ENCODE data around the gene THSD4. TPM values are rescaled to one million over a fixed set of nuclear protein-coding genes. Genes with fewer than 3 reads are reported as not detected.

THSD4 gene
- total and polyA plus RNA-seq, 2 of the 8 experiments (the other 6 are each of a cell fraction or from before 2014, with no cell fraction given): 2.5 to 6.2 TPM

DNA sequence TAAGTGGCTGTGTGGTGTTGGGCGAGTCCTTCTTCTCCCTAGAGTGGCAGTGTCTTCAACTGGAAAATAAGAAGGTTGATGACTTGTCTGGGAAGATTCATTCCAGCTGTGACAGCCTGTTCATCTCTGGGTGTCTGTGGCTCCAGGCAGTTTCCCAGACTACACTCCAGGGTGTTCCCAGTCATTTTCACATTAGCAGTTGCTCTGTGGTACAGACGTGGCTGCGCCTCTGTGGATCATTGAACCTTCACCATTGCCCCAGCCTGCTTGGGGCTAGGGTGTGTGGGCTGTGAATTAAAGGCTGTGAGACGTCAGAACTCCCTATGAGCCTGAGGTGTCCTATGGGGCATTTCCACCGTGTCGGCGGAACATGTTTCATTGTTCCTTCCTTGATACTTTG lies 455.5 kb downstream of the THSD4 start:
- Histone ChIP-seq H3K9me3 (ENCODE audit: insufficient read depth in 2 of 2, low read depth in 1 of 2, low read length in 1 of 2) (no peaks in the 10 kb centered on the region), H3K18ac (ENCODE audit: extremely low read depth, low read length) (no peak overlapping the region), H3K23ac (ENCODE audit: insufficient read length) (no peak overlapping the region), H3K4me1 (replicated peaks in 1 of 4; ENCODE audit: control insufficient read depth in 3 of 4, insufficient read depth in 4 of 4, low read length in 3 of 4) (peaks cover 0 to 3% (median 0%) of the 10 kb centered on the region in 4 experiments; a peak in 2 of 7 replicates), H4K91ac (replicated peaks; ENCODE audit: insufficient read length, low read length) (no peak overlapping the region), H2BK15ac (ENCODE audit: low read length) (no peak overlapping the region), H3K79me1 (ENCODE audit: low read depth, low read length) (no peaks in the 10 kb centered on the region), H2BK5ac (ENCODE audit: low read depth, low read length) (no peak overlapping the region), H4K20me1 (replicated peaks in 1 of 2; ENCODE audit: control insufficient read depth in 1 of 2, insufficient read depth in 2 of 2, low read length in 2 of 2) (no peaks in the 10 kb centered on the region), H3K27ac (ENCODE audit: low read depth, low read length) (no peak overlapping the region), H3K9ac (replicated peaks in 1 of 4; ENCODE audit: extremely low read depth in 1 of 4, low read depth in 3 of 4, low read length in 3 of 4) (no peak overlapping the region), H2AFZ (ENCODE audit: low read length) (no peak overlapping the region), H3K23me2 (ENCODE audit: low read depth, low read length) (no peaks in the 10 kb centered on the region), H2BK12ac (ENCODE audit: low read depth, low read length) (no peak overlapping the region), H3K27me3 (replicated peaks in 1 of 4; ENCODE audit: control insufficient read depth in 3 of 4, extremely low read depth in 1 of 4, insufficient read depth in 3 of 4, low read length in 3 of 4) (no peaks in the 10 kb centered on the region), H3K4me2 (ENCODE audit: insufficient read depth in 1 of 2, low read depth in 2 of 2, low read length in 2 of 2) (no peak overlapping the region), H3K36me3 (ENCODE audit: control insufficient read depth in 2 of 4, insufficient read depth in 4 of 4, low read length in 3 of 4) (no peaks in the 10 kb centered on the region), H2BK20ac (ENCODE audit: low read length) (no peak overlapping the region), H4K5ac (ENCODE audit: insufficient read length, low read depth, low read length) (no peak overlapping the region), H3K79me2 (ENCODE audit: control insufficient read depth in 1 of 2, insufficient read depth in 2 of 2, low read length in 2 of 2) (no peaks in the 10 kb centered on the region), H2AK5ac (ENCODE audit: low read depth, low read length) (no peak overlapping the region), H3K56ac (replicated peaks; ENCODE audit: insufficient read length, low read depth, low read length) (no peak overlapping the region), H2BK120ac (replicated peaks; ENCODE audit: low read depth, low read length) (no peak overlapping the region), H3K4ac (replicated peaks; ENCODE audit: insufficient read length, low read depth, low read length) (no peak overlapping the region), H4K8ac (ENCODE audit: extremely low read depth, insufficient read depth, low read length) (no peak overlapping the region), H3K4me3 (ENCODE audit: extremely low read depth in 1 of 4, insufficient read depth in 2 of 4, low read depth in 3 of 4, low read length in 4 of 4) (no peak overlapping the region), H3K14ac (ENCODE audit: insufficient read length) (no peak overlapping the region)
- FAIRE-seq: no peak
- ChIA-PET CTCF (ENCODE audit: partially characterized antibody) (interaction anchor here (0.7 to 1.4 kb wide), 2 partner anchors 19 to 31 kb away, joined by 3 read pairs; no protein-coding TSS in a partner anchor), POLR2A (ENCODE audit: partially characterized antibody) (no interaction called here)
- DNase-seq (ENCODE audit: low read depth in 1 of 2, low spot score in 2 of 2): no peak
- WGBS, 2 experiments (ENCODE audit: extremely low coverage in 1 of 2, insufficient coverage in 1 of 2, insufficient read length in 1 of 2, insufficient replicate concordance in 2 of 2, low coverage in 1 of 2, low lambda C conversion rate in 2 of 2, missing lambda C conversion rate in 1 of 2): 89% methylated on average over 7 of the region's 7 CpGs; no CpG with 5 or more reads in 1 of the 2 experiments
- no peak for TF ChIP-seq CREB1 (IDR thresholded peaks at IDR 0.05)
- TF ChIP-seq, protein P1, sequence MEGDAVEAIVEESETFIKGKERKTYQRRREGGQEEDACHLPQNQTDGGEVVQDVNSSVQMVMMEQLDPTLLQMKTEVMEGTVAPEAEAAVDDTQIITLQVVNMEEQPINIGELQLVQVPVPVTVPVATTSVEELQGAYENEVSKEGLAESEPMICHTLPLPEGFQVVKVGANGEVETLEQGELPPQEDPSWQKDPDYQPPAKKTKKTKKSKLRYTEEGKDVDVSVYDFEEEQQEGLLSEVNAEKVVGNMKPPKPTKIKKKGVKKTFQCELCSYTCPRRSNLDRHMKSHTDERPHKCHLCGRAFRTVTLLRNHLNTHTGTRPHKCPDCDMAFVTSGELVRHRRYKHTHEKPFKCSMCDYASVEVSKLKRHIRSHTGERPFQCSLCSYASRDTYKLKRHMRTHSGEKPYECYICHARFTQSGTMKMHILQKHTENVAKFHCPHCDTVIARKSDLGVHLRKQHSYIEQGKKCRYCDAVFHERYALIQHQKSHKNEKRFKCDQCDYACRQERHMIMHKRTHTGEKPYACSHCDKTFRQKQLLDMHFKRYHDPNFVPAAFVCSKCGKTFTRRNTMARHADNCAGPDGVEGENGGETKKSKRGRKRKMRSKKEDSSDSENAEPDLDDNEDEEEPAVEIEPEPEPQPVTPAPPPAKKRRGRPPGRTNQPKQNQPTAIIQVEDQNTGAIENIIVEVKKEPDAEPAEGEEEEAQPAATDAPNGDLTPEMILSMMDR (IDR thresholded peaks at IDR 0.05; ENCODE audit: control extremely low read depth in 1 of 3, insufficient read depth in 1 of 3, low read depth in 1 of 3, low read length in 3 of 3): no peak
- TF ChIP-seq RFX5 (IDR thresholded peaks at IDR 0.05; ENCODE audit: borderline replicate concordance, low read depth, low read length): no peak
- no peak for TF ChIP-seq ASH2L (IDR thresholded peaks at IDR 0.05; ENCODE audit: low read length)
- TF ChIP-seq SIX5 (IDR thresholded peaks at IDR 0.05; ENCODE audit: low read depth, low read length): no peak
- TF ChIP-seq TAF1 (IDR thresholded peaks at IDR 0.05; ENCODE audit: low read depth, low read length): no peak
- no peak for TF ChIP-seq HDAC2 (IDR thresholded peaks at IDR 0.05; ENCODE audit: borderline replicate concordance in 1 of 2, low read depth in 2 of 2, low read length in 2 of 2)
- no peak for TF ChIP-seq EZH2 (IDR thresholded peaks at IDR 0.05; ENCODE audit: low read depth, low read length, severe bottlenecking)
- TF ChIP-seq SP1 (IDR thresholded peaks at IDR 0.05; ENCODE audit: low read depth, low read length): no peak
- TF ChIP-seq BCL11A (IDR thresholded peaks at IDR 0.05; ENCODE audit: low read depth in 2 of 2, low read length in 2 of 2): no peak
- no peak for TF ChIP-seq SAP30 (IDR thresholded peaks at IDR 0.05; ENCODE audit: insufficient read depth, insufficient replicate concordance, low read length)
- TF ChIP-seq CEBPB (IDR thresholded peaks at IDR 0.05; ENCODE audit: low read depth, low read length): no peak
- no peak for TF ChIP-seq JUN (IDR thresholded peaks at IDR 0.05; ENCODE audit: low read depth, low read length)

Data from H1 (cell line).